Ishikawa (cell line): Measurements from ENCODE around the gene C1orf87.

Source experiments
- CEBPB ChIP-seq: IDR thresholded peaks from 2 replicates; pipeline ENCODE4 v1.6.1; 2012
- CREB1 ChIP-seq: IDR thresholded peaks from 2 replicates; pipeline ENCODE4 v1.6.1; 2012; ENCODE audit warnings: low read depth
- EGR1 ChIP-seq: IDR thresholded peaks from 2 replicates; pipeline ENCODE4 v1.6.1; 2012
- EP300 ChIP-seq: IDR thresholded peaks from 2 replicates; pipeline ENCODE4 v1.6.1; 2012; ENCODE audit warnings: borderline replicate concordance
- FOXM1 ChIP-seq: IDR thresholded peaks from 2 replicates; pipeline ENCODE4 v1.6.1; 2012; ENCODE audit warnings: low read depth, borderline replicate concordance
- MAX ChIP-seq: IDR thresholded peaks from 2 replicates; pipeline ENCODE4 v1.6.1; 2012
- NFIC ChIP-seq: IDR thresholded peaks from 2 replicates; pipeline ENCODE4 v1.6.1; 2012
- RAD21 ChIP-seq: IDR thresholded peaks from 2 replicates; pipeline ENCODE4 v1.6.1; 2012; ENCODE audit warnings: low read depth
- REST ChIP-seq: IDR thresholded peaks from 2 replicates; pipeline ENCODE4 v1.6.1; 2012; ENCODE audit warnings: low read depth, mild to moderate bottlenecking
- TAF1 ChIP-seq: IDR thresholded peaks from 2 replicates; pipeline ENCODE4 v1.6.1; 2012; ENCODE audit warnings: low read depth, mild to moderate bottlenecking
- TCF12 ChIP-seq: IDR thresholded peaks from 2 replicates; pipeline ENCODE4 v1.6.1; 2012; ENCODE audit warnings: low read depth
- TEAD4 ChIP-seq: IDR thresholded peaks from 2 replicates; pipeline ENCODE4 v1.6.1; 2012
- USF1 ChIP-seq: IDR thresholded peaks from 2 replicates; pipeline ENCODE4 v1.6.1; 2012
- YY1 ChIP-seq: IDR thresholded peaks from 2 replicates; pipeline ENCODE4 v1.6.1; 2012; ENCODE audit warnings: low read depth
- ZBTB7A ChIP-seq: IDR thresholded peaks from 2 replicates; pipeline ENCODE4 v1.6.1; 2012; ENCODE audit warnings: low read depth

C1orf87 gene

GRCh38 chr1:60073605-60074278, at the start of gene C1orf87:
C1orf87 (minus strand) TSS chr1:60073770; CDS start chr1:60072643, 1,127 bp downstream.
- TF ChIP-seq CREB1 (no peak), YY1 (no peak), MAX (no peak), FOXM1 (no peak), USF1 (no peak), EGR1 (no peak), REST (no peak), TAF1 (no peak), ZBTB7A (no peak), CEBPB (no peak), RAD21 (no peak), EP300 (no peak), NFIC (no peak), TCF12 (no peak)

GRCh38 chr1:60118085-60118484, 44.5 kb upstream of the C1orf87 start:
- TF ChIP-seq NFIC, result no peak
- no peak for TF ChIP-seq TCF12

- TF ChIP-seq EGR1 (no peak), USF1 (no peak), CREB1 (no peak), REST (no peak), EP300 (no peak), TAF1 (no peak), RAD21 (no peak), ZBTB7A (no peak), TEAD4 (no peak), CEBPB (no peak), FOXM1 (no peak), NFIC (no peak), YY1 (no peak), TCF12 (no peak), MAX (no peak)
Observed at GRCh38 chr1:60114745-60115318, 41.3 kb upstream of the C1orf87 start.

GRCh38 chr1:60113596-60113995, 40.0 kb upstream of the C1orf87 start:
- TF ChIP-seq REST (no peak), EGR1 (no peak), TAF1 (no peak), ZBTB7A (no peak), MAX (no peak), FOXM1 (no peak), TCF12 (no peak), NFIC (no peak), EP300 (no peak), RAD21 (no peak)
